ENCODE measurements around the gene ZBTB2.

GRCh38 chr6:151325075-151326050 lies 66.0 kb downstream of the ZBTB2 start:
- TF ChIP-seq CTCF (IDR thresholded peaks at IDR 0.05) (no peak), POLR2A (IDR thresholded peaks at IDR 0.05) (no peak)

Measured in heart left ventricle (tissue), 13 donors.